ENCODE measurements around the gene NARS2. TPM values are rescaled to one million over a fixed set of nuclear protein-coding genes. Genes with fewer than 3 reads are reported as not detected.

Gene NARS2
- total and polyA plus RNA-seq, 2 donors: 25.0 to 30.1 TPM

GRCh38 chr11:78540256-78540655, 34.4 kb downstream of the NARS2 start:
- H3K27me3 ChIP-seq (ENCODE audit: control insufficient read depth in 2 of 2, insufficient read depth in 1 of 2, low read length in 1 of 2): no peaks in the 10 kb centered on the region
- 98% methylated on average over 2 of the region's 2 CpGs for WGBS
- no peaks in the 10 kb centered on the region for H3K4me1 ChIP-seq (ENCODE audit: control insufficient read depth in 2 of 2, insufficient read depth in 2 of 2, low read length in 2 of 2)
- no peak overlapping the region for H3K27ac ChIP-seq (ENCODE audit: low read depth in 1 of 2, low read length in 1 of 2)
- H3K9me3 ChIP-seq (ENCODE audit: control insufficient read depth in 2 of 2, insufficient read depth in 1 of 2, low read length in 1 of 2): no peaks in the 10 kb centered on the region
- peaks cover 5 to 6% of the 10 kb centered on the region in 2 donors for H3K36me3 ChIP-seq (ENCODE audit: control insufficient read depth in 2 of 2, insufficient read depth in 2 of 2, low read length in 1 of 2)
- H3K4me3 ChIP-seq (ENCODE audit: low read length in 2 of 2): no peak overlapping the region
- no peak for DNase-seq (ENCODE audit: low read depth in 6 of 9, low spot score in 9 of 9)

DNA sequence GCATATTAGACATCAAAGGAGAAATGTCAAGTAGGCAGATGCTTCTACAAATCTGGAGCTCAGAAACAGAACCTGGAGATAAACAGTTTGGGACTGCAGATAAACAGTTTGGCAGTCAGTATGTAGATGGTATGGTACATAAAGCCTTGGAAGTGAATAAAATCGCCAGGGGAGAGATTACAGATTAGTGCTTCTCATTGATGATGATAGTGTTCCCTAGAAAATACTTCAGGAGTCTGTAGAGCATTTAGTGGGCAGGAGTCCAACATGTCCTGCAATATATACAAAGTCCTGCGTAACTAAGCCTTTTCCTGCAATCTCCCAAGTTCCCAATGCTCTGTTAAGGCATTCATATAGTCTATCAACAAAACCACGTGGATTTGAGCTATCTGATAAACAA, 35.2 kb downstream of the NARS2 start:
- Histone ChIP-seq H3K4me1 (ENCODE audit: control insufficient read depth in 2 of 2, insufficient read depth in 2 of 2, low read length in 2 of 2) (no peaks in the 10 kb centered on the region), H3K27ac (ENCODE audit: low read depth in 1 of 2, low read length in 1 of 2) (no peak overlapping the region), H3K4me3 (ENCODE audit: low read length in 2 of 2) (no peak overlapping the region), H3K27me3 (ENCODE audit: control insufficient read depth in 2 of 2, insufficient read depth in 1 of 2, low read length in 1 of 2) (no peaks in the 10 kb centered on the region), H3K9me3 (ENCODE audit: control insufficient read depth in 2 of 2, insufficient read depth in 1 of 2, low read length in 1 of 2) (no peaks in the 10 kb centered on the region), H3K36me3 (ENCODE audit: control insufficient read depth in 2 of 2, insufficient read depth in 2 of 2, low read length in 1 of 2) (peaks cover 5 to 6% of the 10 kb centered on the region in 2 donors)
- WGBS: 98% methylated on average over 3 of the region's 3 CpGs
- DNase-seq (ENCODE audit: low read depth in 6 of 9, low spot score in 9 of 9): no peak

DNA sequence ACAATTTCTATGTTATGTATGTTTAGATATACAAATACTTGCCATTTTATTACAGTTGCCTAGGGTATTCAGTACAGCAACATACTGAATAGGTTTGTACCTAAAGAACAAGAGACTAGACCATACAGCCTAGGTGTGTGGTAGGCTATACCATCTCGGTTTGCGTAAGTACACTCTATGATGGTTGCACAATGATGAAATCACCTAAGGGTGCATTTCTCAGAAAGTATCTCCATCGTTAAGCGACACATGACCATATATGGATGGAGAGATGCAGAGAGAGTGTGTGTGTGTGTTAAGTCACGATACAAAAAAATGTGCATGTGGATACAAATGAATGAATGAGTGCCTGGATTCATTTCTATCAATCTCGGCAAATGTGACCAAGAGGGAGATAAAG, 37.7 kb downstream of the NARS2 start:
- Histone ChIP-seq H3K27me3 (ENCODE audit: control insufficient read depth in 2 of 2, insufficient read depth in 1 of 2, low read length in 1 of 2) (no peaks in the 10 kb centered on the region), H3K4me1 (ENCODE audit: control insufficient read depth in 2 of 2, insufficient read depth in 2 of 2, low read length in 2 of 2) (no peaks in the 10 kb centered on the region), H3K36me3 (ENCODE audit: control insufficient read depth in 2 of 2, insufficient read depth in 2 of 2, low read length in 1 of 2) (peaks cover 0 to 6% of the 10 kb centered on the region in 2 donors), H3K4me3 (ENCODE audit: low read length in 2 of 2) (no peak overlapping the region), H3K27ac (ENCODE audit: low read depth in 1 of 2, low read length in 1 of 2) (no peak overlapping the region), H3K9me3 (ENCODE audit: control insufficient read depth in 2 of 2, insufficient read depth in 1 of 2, low read length in 1 of 2) (no peaks in the 10 kb centered on the region)
- DNase-seq (ENCODE audit: low read depth in 6 of 9, low spot score in 9 of 9): no peak
- WGBS: 98% methylated on average over 6 of the region's 6 CpGs

- H3K27ac ChIP-seq (ENCODE audit: low read depth in 1 of 2, low read length in 1 of 2): no peak overlapping the region
- H3K9me3 ChIP-seq (ENCODE audit: control insufficient read depth in 2 of 2, insufficient read depth in 1 of 2, low read length in 1 of 2): no peaks in the 10 kb centered on the region
- DNase-seq (ENCODE audit: low read depth in 6 of 9, low spot score in 9 of 9): no peak
- peaks cover 0 to 6% of the 10 kb centered on the region in 2 donors for H3K36me3 ChIP-seq (ENCODE audit: control insufficient read depth in 2 of 2, insufficient read depth in 2 of 2, low read length in 1 of 2)
- H3K4me1 ChIP-seq (ENCODE audit: control insufficient read depth in 2 of 2, insufficient read depth in 2 of 2, low read length in 2 of 2): no peaks in the 10 kb centered on the region
- no peaks in the 10 kb centered on the region for H3K27me3 ChIP-seq (ENCODE audit: control insufficient read depth in 2 of 2, insufficient read depth in 1 of 2, low read length in 1 of 2)
- WGBS: 97% methylated on average over 2 of the region's 2 CpGs
- no peak overlapping the region for H3K4me3 ChIP-seq (ENCODE audit: low read length in 2 of 2)
These were observed 38.7 kb downstream of the NARS2 start for GRCh38 chr11:78535920-78536319.

GRCh38 chr11:78535027-78535426, 39.6 kb downstream of the NARS2 start:
- no peaks in the 10 kb centered on the region for H3K27me3 ChIP-seq (ENCODE audit: control insufficient read depth in 2 of 2, insufficient read depth in 1 of 2, low read length in 1 of 2)
- 99% methylated on average over 3 of the region's 3 CpGs for WGBS
- H3K27ac ChIP-seq (ENCODE audit: low read depth in 1 of 2, low read length in 1 of 2): no peak overlapping the region
- H3K36me3 ChIP-seq (ENCODE audit: control insufficient read depth in 2 of 2, insufficient read depth in 2 of 2, low read length in 1 of 2): peaks cover 0 to 6% of the 10 kb centered on the region in 2 donors
- no peak overlapping the region for H3K4me3 ChIP-seq (ENCODE audit: low read length in 2 of 2)
- no peak for DNase-seq (ENCODE audit: low read depth in 6 of 9, low spot score in 9 of 9)
- H3K4me1 ChIP-seq (ENCODE audit: control insufficient read depth in 2 of 2, insufficient read depth in 2 of 2, low read length in 2 of 2): no peaks in the 10 kb centered on the region
- H3K9me3 ChIP-seq (ENCODE audit: control insufficient read depth in 2 of 2, insufficient read depth in 1 of 2, low read length in 1 of 2): no peaks in the 10 kb centered on the region

GRCh38 chr11:78533399-78533798, 41.3 kb downstream of the NARS2 start:
- H3K27ac ChIP-seq (ENCODE audit: low read depth in 1 of 2, low read length in 1 of 2): peak overlapping the region in 1 of 2 donors; percentile 52
- no peaks in the 10 kb centered on the region for H3K4me1 ChIP-seq (ENCODE audit: control insufficient read depth in 2 of 2, insufficient read depth in 2 of 2, low read length in 2 of 2)
- DNase-seq (ENCODE audit: low read depth in 6 of 9, low spot score in 9 of 9): peak in 1 of 9 donors; percentile 5
- H3K36me3 ChIP-seq (ENCODE audit: control insufficient read depth in 2 of 2, insufficient read depth in 2 of 2, low read length in 1 of 2): peaks cover 0 to 4% of the 10 kb centered on the region in 2 donors
- no peaks in the 10 kb centered on the region for H3K9me3 ChIP-seq (ENCODE audit: control insufficient read depth in 2 of 2, insufficient read depth in 1 of 2, low read length in 1 of 2)
- H3K4me3 ChIP-seq (ENCODE audit: low read length in 2 of 2): no peak overlapping the region
- H3K27me3 ChIP-seq (ENCODE audit: control insufficient read depth in 2 of 2, insufficient read depth in 1 of 2, low read length in 1 of 2): no peaks in the 10 kb centered on the region

DNA sequence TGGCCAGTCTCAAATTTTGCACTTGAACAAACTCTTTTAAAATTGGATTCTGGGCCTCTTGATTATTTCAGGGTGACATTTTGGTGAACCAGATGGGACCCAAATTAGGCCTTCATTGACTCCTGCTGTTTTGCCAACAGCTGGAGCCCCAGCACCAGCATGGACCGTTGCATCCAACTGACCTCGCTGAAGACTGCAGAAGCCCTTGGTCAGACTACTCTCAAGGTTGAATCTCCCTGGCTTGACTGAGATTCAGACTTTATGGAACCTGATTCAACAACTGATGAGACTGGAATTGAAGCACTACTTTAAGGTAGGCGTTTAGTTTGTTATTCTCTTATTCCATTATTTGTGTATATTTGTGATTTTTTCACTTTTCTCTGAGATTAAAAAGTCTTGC, 41.7 kb downstream of the NARS2 start:
- H3K36me3 ChIP-seq (ENCODE audit: control insufficient read depth in 2 of 2, insufficient read depth in 2 of 2, low read length in 1 of 2): peaks cover 0 to 2% of the 10 kb centered on the region in 2 donors
- no peaks in the 10 kb centered on the region for H3K4me1 ChIP-seq (ENCODE audit: control insufficient read depth in 2 of 2, insufficient read depth in 2 of 2, low read length in 2 of 2)
- H3K27ac ChIP-seq (ENCODE audit: low read depth in 1 of 2, low read length in 1 of 2): peak overlapping the region in 1 of 2 donors; percentile 52
- no peak for DNase-seq (ENCODE audit: low read depth in 6 of 9, low spot score in 9 of 9)
- no peaks in the 10 kb centered on the region for H3K27me3 ChIP-seq (ENCODE audit: control insufficient read depth in 2 of 2, insufficient read depth in 1 of 2, low read length in 1 of 2)
- 81% methylated on average over 3 of the region's 3 CpGs for WGBS
- no peak overlapping the region for H3K4me3 ChIP-seq (ENCODE audit: low read length in 2 of 2)
- no peaks in the 10 kb centered on the region for H3K9me3 ChIP-seq (ENCODE audit: control insufficient read depth in 2 of 2, insufficient read depth in 1 of 2, low read length in 1 of 2)

GRCh38 chr11:78526497-78527146, 48.0 kb downstream of the NARS2 start:
- no peaks in the 10 kb centered on the region for H3K9me3 ChIP-seq (ENCODE audit: control insufficient read depth in 2 of 2, insufficient read depth in 1 of 2, low read length in 1 of 2)
- no peak overlapping the region for H3K27ac ChIP-seq (ENCODE audit: low read depth in 1 of 2, low read length in 1 of 2)
- H3K4me1 ChIP-seq (ENCODE audit: control insufficient read depth in 2 of 2, insufficient read depth in 2 of 2, low read length in 2 of 2): no peaks in the 10 kb centered on the region
- 89% methylated on average over 6 of the region's 6 CpGs for WGBS
- no peaks in the 10 kb centered on the region for H3K27me3 ChIP-seq (ENCODE audit: control insufficient read depth in 2 of 2, insufficient read depth in 1 of 2, low read length in 1 of 2)
- no peak overlapping the region for H3K4me3 ChIP-seq (ENCODE audit: low read length in 2 of 2)
- H3K36me3 ChIP-seq (ENCODE audit: control insufficient read depth in 2 of 2, insufficient read depth in 2 of 2, low read length in 1 of 2): no peaks in the 10 kb centered on the region
- DNase-seq (ENCODE audit: low read depth in 6 of 9, low spot score in 9 of 9): no peak

- DNase-seq (ENCODE audit: low read depth in 6 of 9, low spot score in 9 of 9): no peak
- WGBS: 94% methylated on average over 4 of the region's 4 CpGs
These were observed 48.9 kb downstream of the NARS2 start for GRCh38 chr11:78525720-78526119.

More at GRCh38 chr11:78525720-78526119, 48.9 kb downstream of the NARS2 start:
- Histone ChIP-seq H3K4me1 (ENCODE audit: control insufficient read depth in 2 of 2, insufficient read depth in 2 of 2, low read length in 2 of 2) (no peaks in the 10 kb centered on the region), H3K27me3 (ENCODE audit: control insufficient read depth in 2 of 2, insufficient read depth in 1 of 2, low read length in 1 of 2) (no peaks in the 10 kb centered on the region), H3K9me3 (ENCODE audit: control insufficient read depth in 2 of 2, insufficient read depth in 1 of 2, low read length in 1 of 2) (no peaks in the 10 kb centered on the region), H3K27ac (ENCODE audit: low read depth in 1 of 2, low read length in 1 of 2) (no peak overlapping the region), H3K36me3 (ENCODE audit: control insufficient read depth in 2 of 2, insufficient read depth in 2 of 2, low read length in 1 of 2) (no peaks in the 10 kb centered on the region), H3K4me3 (ENCODE audit: low read length in 2 of 2) (no peak overlapping the region)
